Adipocyte (in vitro differentiated cells): ENCODE results near the gene BMF.
"Not testable (repeated sequence)": the region's sequence is repeated elsewhere in the genome, so short reads cannot be mapped to it uniquely, and the experiment has no call there.

ENCODE experiments used
- DNase-seq: peaks from one replicate; pipeline ENCODE4 v3.0.0-alpha.2; 2015; ENCODE audit warnings: low read depth
- H3K27me3 ChIP-seq: replicated peaks from 2 replicates; pipeline ENCODE4 v1.7.0; 2013; ENCODE audit warnings: mild to moderate bottlenecking, low read length, moderate library complexity; ENCODE audit not compliant: control insufficient read depth, insufficient read depth
- H3K36me3 ChIP-seq: 2 replicates; pipeline ENCODE4 v1.7.0; 2013; ENCODE audit warnings: low read length, mild to moderate bottlenecking, moderate library complexity; ENCODE audit not compliant: control insufficient read depth, insufficient read depth, severe bottlenecking
- H3K4me1 ChIP-seq: 2 replicates; pipeline ENCODE4 v1.7.0; 2013; ENCODE audit warnings: mild to moderate bottlenecking, low read length, moderate library complexity; ENCODE audit not compliant: control insufficient read depth, insufficient read depth
- H3K4me3 ChIP-seq: 2 replicates; pipeline ENCODE4 v1.7.0; 2013; ENCODE audit warnings: mild to moderate bottlenecking, low read length, moderate library complexity
- H3K9ac ChIP-seq: 2 replicates; pipeline ENCODE4 v1.7.0; 2013; ENCODE audit warnings: mild to moderate bottlenecking, low read length, moderate library complexity
- H3K9me3 ChIP-seq: 2 replicates; pipeline ENCODE4 v1.7.0; 2013; ENCODE audit warnings: mild to moderate bottlenecking, low read length, moderate library complexity; ENCODE audit not compliant: control insufficient read depth

Gene BMF

DNA sequence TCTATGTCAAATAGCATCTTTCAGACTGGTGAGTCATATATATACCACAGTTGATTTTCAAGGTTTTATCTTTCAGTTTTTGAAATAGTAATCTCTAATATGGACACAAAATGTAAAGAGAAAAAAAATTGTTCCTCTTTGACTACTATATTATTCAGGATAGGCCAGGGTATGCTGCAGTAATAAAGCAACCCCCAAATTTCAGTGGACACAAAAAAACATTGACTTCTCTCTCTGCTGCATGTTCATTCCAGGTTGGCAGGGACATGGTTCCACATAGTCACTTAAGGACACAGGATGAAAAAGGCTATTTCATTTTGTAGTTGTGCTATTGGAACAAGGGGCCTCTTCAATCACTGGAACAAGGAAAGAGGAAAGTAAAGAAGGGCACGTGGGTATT lies 28.6 kb downstream of the BMF start:
- Histone ChIP-seq H3K27me3 (peaks cover 11% of the 10 kb centered on the region), H3K9ac (no peak overlapping the region), H3K4me1 (peaks cover 19% of the 10 kb centered on the region), H3K36me3 (no peaks in the 10 kb centered on the region), H3K4me3 (no peak overlapping the region), H3K9me3 (no peaks in the 10 kb centered on the region)
- DNase-seq: no peak

DNA sequence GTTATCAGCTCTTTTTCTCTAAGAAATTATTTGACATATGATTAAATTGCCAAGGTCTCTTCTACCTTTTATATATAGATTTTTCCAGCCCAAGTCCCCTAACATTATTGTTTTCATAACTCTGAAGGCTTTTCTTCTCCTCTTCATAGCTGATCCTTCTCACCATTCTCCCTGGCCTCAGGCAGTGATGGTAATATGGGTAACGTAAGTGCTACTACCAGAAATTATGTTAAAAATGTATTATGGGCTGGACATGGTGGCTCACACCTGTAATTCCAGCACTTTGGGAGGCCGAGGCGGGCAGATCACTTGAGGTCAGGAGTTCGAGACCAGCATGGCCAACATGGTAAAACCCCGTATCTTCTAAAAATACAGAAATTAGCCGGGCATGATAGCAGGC lies 29.2 kb downstream of the BMF start:
- Histone ChIP-seq H3K27me3 (peaks cover 11% of the 10 kb centered on the region), H3K9me3 (no peaks in the 10 kb centered on the region), H3K9ac (no peak overlapping the region), H3K4me1 (peaks cover 19% of the 10 kb centered on the region), H3K36me3 (no peaks in the 10 kb centered on the region), H3K4me3 (no peak overlapping the region)
- DNase-seq: no peak

DNA sequence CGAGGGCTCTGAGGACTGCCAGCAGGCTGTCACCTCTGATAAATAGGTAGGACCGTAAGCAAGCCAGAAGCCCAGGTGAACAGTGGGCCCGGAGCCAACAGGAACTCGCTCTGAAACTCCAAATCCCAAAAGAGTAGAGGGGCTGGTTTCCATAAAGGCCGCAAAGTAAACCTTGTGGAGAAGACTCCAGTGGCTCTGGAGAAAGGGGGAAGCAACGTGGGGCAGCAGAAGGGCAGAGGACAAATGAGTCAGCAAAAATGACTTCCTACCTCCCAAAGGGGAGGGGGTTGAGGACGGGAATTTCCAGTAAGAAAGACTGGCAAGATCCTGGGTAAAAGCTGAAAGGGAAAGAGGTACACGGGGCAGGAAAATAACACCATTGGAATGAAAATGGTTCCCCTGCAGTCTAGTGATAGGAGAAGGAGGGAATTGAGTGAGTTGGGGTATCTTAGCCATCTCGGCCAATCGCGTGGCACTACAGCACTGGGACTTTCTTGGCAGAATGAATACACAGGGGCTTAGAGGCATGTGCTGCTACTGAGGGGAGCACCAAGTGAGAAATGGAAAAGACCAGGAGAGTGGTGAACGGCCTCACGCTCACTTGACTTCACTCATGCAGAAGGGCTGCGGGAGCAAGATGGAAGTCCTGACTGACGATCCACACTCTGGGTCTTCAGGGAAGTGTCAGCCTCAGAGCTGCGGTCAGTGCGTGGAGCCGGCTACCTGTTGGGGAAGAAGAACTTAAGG lies 33.2 kb downstream of the BMF start:
- Histone ChIP-seq H3K4me1 (no peaks in the 10 kb centered on the region), H3K36me3 (no peaks in the 10 kb centered on the region), H3K27me3 (no peaks in the 10 kb centered on the region), H3K9me3 (no peaks in the 10 kb centered on the region), H3K4me3 (no peak overlapping the region), H3K9ac (no peak overlapping the region)
- no peak for DNase-seq

DNA sequence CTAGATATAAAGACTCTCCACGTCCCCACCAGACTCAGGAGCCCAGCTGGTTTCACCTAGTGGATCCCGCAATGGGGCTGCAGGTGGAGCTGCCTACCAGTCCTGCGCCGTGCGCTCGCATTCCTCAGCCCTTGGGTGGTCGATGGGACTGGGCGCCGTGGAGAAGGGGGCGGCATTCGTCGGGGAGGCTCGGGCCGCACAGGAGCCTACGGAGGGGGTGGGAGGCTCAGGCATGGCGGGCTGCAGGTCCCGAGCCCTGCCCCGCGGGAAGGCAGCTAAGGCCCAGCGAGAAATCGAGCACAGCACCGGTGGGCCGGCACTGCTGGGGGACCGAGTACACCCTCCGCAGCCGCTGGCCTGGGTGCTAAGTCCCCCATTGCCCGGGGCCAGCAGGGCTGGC lies 34.0 kb downstream of the BMF start:
- DNase-seq, H3K36me3 ChIP-seq, H3K4me3 ChIP-seq, H3K27me3 ChIP-seq, H3K9ac ChIP-seq, H3K9me3 ChIP-seq, H3K4me1 ChIP-seq: not testable (repeated sequence)

DNA sequence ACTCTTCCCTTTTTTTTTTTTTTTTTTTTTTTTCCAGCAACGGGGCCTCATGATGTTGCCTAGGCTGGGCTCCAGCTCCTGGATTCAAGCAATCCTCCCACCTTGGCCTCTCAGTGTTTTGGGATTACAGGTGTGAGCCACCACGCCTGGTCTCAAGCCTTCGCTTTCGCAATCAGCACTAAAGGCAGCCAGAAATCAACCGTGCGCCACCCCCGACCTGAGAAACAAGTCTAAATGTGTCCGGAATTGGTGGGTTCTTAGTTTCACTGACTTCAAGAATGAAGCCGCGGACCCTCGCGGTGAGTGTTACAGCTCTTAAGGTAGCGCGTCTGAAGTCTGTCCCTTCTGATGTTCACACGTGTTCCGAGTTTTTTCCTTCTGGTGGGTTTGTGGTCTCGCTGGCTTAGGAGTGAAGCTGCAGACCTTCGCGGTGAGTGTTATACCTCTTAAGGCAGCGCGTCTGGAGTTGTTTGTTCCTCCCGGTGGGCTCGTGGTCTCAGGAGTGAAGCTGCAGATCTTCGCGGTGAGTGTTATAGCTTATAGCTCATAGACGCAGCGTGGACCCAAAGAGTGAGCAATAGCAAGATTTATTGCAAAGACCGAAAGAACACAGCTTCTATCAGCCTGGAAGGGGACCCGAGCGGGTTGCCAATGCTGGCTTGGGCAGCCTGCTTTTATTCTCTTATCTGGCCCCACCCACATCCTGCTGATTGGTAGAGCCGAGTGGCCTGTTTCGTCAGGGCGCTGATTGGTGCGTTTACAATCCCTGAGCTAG lies 34.8 kb downstream of the BMF start:
- DNase-seq, H3K9ac ChIP-seq, H3K36me3 ChIP-seq, H3K9me3 ChIP-seq, H3K27me3 ChIP-seq, H3K4me3 ChIP-seq, H3K4me1 ChIP-seq: not testable (repeated sequence)

DNA sequence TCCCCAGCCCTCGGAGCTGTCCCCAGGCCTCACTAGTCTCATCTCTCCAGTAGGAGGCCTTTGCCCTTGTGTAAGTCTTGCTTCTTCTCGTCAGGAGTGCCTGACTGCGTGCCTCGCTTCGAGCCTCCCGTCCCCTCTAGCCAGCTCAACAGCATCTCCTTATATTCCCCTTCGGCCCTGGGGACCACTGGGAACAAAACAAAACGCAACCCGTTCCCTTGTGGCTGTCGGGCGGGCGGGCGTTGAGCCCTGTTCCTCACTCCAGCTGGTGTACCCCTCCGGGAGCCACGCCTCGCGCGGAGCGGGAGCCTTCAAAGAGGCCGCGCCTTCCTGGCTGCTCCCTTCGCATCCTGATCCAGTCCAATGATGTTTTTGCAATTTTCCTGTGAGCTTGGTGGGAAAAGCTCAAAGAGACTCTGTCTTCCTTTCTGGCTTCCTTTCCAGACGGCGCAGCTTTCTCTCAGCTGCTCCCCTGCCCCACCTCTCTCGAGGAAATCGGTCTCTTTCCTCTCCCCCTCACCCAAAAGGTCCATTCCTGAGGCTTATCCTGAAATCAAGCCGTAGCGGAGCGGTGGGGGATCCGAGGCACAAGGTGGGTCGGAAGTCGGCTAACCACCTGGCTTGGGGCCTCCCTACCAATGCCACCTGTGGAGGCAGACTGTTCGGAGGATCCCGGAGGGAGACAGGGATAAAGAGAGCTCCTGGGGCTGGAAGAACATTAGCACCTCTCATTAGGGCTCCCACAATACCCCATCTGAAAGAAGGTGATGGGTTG lies 36.3 kb downstream of the BMF start:
- Histone ChIP-seq H3K36me3 (no peaks in the 10 kb centered on the region), H3K4me3 (no peak overlapping the region), H3K9ac (no peak overlapping the region), H3K9me3 (no peaks in the 10 kb centered on the region), H3K4me1 (peaks cover 18% of the 10 kb centered on the region), H3K27me3 (no peaks in the 10 kb centered on the region)
- no peak for DNase-seq

DNA sequence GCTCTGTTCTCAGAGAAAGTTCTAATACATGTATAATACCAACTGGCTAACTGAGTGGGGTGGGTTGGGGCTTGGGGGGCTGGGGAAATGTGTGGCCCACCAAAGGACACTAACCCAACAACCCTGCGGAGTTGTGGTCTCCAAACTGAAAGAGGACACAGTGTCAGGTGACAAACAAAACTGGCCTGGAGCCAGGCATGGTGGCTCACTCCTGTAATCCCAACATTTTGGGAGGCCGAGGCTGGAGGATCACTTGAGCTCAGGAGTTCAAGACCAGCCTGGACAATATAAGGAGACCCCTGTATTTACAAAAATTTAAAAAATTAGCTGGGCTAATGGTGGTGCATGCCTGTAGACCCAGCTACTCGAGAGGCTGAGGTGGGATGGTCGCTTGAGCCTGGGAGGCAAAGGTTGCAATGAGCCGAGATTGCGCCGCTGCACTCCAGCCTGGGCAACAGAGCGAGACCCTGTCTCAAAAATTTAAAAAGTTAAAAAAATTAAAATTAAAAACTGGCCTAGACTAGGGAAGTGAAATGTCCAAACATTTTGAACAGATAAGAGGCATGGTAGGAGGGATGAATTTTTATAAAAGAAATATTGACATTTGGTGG lies 38.0 kb downstream of the BMF start:
- Histone ChIP-seq H3K4me3 (no peak overlapping the region), H3K4me1 (peaks cover 20% of the 10 kb centered on the region), H3K36me3 (no peaks in the 10 kb centered on the region), H3K27me3 (no peaks in the 10 kb centered on the region), H3K9me3 (no peaks in the 10 kb centered on the region), H3K9ac (no peak overlapping the region)
- no peak for DNase-seq

DNA sequence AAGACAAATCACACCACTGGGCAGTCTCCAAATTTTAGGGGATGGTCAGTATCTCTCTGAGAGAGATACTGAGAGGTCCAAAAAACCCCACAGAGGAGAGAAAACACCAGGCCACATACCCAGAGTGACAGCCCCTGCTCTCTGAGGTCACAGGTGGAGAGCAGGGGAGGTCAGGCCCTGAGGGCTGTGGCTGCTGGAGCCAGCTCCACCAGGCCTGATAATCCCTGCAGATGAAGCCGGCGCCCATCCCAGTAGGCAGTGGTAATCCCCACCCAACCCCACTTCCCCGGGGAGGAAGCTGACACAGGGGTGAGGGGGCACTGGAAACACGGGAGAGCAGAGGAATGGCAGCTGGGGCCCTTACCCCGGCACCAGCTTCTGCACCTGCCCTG lies 38.5 kb downstream of the BMF start:
- Histone ChIP-seq H3K27me3 (no peaks in the 10 kb centered on the region), H3K36me3 (no peaks in the 10 kb centered on the region), H3K4me3 (no peak overlapping the region), H3K9ac (no peak overlapping the region), H3K9me3 (no peaks in the 10 kb centered on the region), H3K4me1 (peaks cover 20% of the 10 kb centered on the region)
- DNase-seq: no peak

DNA sequence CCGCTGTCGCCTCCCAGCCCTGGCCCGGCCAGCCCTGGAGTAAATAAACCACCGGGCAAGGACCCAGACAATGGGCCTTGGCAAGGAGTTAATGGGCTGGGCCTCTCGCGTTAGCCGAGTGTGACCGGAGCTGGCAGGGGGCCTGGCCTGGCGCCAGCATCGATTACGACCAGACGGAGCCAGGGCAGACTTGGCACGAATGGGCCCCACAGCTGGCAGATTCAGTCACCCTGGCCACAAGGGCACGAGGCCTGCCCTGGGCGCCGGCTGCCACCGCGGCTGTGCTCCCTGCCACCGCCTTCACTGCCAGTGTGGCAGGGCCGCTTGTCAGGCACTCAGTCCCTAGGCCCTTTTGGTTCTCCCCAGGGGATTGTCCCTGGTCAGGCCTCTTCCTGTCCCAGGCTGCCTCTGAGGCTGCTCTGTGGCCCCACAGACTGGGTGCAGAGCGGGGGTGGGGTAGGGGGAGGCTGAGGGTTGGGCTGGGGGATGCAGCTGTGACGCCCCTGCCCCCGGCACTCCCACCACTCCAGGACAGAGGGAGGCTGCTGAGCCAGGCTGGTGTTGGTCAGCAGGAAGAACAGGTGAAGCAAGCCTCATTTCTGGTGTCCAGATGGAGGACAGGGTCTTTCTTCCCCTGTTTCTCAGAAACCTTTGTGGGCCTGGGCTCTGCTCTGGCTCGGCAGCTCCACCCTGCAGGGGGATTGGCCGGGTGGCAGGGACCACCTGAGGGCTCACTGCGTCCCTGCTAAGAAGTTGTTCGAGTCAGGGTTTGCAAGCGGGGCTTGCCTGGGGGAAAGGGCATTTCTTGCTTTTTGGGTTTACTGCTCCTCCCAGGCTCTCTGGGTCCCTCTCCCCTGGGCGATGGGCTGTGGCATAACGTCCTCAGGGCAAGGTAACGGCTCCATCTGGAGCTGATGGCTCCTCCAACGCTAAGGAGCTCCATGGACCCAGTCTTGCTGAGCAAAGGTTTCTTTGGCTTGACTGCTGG lies 39.2 kb downstream of the BMF start:
- Histone ChIP-seq H3K36me3 (no peaks in the 10 kb centered on the region), H3K27me3 (no peaks in the 10 kb centered on the region), H3K9ac (no peak overlapping the region), H3K9me3 (no peaks in the 10 kb centered on the region), H3K4me3 (no peak overlapping the region), H3K4me1 (peaks cover 20% of the 10 kb centered on the region)
- DNase-seq: peak; percentile 96

DNA sequence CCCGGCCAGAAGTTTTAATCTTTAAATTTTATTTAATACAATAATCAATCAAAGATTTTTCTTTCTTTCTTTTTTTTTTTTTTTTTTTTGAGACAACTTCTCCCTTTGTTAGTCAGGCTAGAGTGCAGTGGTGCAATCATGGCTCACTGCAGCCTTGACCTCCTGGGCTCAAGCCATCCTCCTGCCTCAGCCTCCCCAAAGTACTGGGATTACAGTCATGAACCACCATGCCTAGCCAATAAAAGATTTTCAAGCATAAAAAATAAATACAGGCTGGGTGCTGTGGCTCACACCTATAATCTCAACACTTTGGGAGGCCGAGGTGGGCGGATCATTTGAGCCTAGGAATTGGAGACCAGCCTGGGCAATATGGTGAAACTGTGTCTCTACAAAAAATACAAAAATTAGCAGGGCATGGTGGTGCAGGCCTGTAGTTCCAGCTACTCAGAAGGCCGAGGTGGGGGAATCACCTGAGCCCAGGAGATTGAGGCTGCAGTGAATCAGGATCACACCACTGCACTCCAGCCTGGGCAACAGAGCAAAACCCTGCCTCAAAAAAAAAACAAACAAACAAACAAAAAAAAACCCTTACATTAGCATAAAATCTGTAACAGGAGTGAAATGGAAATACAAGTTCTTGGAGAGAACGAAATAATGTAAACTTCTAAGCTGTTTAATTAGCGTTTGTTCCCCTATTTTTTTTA lies 40.6 kb downstream of the BMF start:
- H3K4me3 ChIP-seq: no peak overlapping the region
- no peak overlapping the region for H3K9ac ChIP-seq
- DNase-seq: no peak
- H3K27me3 ChIP-seq: no peaks in the 10 kb centered on the region
- H3K9me3 ChIP-seq: no peaks in the 10 kb centered on the region
- H3K36me3 ChIP-seq: no peaks in the 10 kb centered on the region
- peaks cover 34% of the 10 kb centered on the region for H3K4me1 ChIP-seq
